Stimulated activated CD8-positive, alpha-beta memory T cell treated with anti-CD3 and anti-CD28 coated beads, Interleukin-15, amount 100 ng/mL, for 4 hours (primary cell): ENCODE data around the gene DGKB.

Experiments
- DNase-seq, 2 donors: peaks; one replicate each; pipeline ENCODE4 v3.0.0-alpha.2; 2020; ENCODE audit warnings: low read depth in 2 of 2

Gene DGKB

GRCh38 chr7:14902589-14903067 lies at the start of gene DGKB:
Gene DGKB, minus strand, starts transcription at chr7:14902751.
- DNase-seq, result no peak

- DNase-seq, result no peak
These were observed 47.5 kb upstream of the DGKB start for GRCh38 chr7:14950013-14950412.

DNA sequence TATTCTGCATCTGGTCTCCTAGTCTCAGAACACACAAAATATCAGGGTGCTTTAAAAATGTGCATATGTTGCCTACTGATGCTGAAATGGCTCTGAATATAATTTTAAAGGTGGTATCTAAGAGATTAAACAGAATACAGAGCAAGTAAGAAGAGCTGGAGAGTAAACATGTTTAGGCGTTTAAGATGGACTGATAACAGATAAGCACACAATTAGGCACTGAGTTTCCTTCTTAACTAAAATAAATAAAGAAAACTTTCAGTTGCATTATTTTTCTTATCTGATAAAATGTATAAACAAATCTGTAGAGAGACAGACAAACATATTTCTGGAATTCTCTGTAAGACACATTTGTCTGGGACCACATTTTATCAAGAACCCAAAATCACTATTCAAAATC lies 35.6 kb upstream of the DGKB start:
- no peak for DNase-seq

GRCh38 chr7:14937581-14937980 lies 35.0 kb upstream of the DGKB start:
- DNase-seq, result no peak

DNA sequence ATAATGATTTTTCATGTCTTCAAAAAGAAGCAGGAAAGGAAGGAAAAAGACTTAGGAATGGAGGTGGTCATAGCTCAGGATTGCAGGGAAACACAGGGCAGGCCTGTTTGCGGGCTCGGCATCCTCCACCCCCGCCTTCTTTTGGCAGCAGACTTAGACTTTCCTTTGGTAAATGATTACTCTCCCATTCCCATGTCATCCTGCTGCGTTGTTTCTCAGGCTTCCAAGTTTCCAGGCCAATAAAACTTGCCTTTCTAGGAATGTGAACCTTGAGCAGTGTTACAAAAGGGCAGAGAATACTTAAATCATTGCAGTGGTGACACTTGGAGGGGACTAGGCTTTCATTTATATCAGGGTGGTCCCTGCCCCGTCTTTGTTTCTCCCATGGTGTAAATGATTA lies 34.0 kb upstream of the DGKB start:
- DNase-seq, result no peak

DNA sequence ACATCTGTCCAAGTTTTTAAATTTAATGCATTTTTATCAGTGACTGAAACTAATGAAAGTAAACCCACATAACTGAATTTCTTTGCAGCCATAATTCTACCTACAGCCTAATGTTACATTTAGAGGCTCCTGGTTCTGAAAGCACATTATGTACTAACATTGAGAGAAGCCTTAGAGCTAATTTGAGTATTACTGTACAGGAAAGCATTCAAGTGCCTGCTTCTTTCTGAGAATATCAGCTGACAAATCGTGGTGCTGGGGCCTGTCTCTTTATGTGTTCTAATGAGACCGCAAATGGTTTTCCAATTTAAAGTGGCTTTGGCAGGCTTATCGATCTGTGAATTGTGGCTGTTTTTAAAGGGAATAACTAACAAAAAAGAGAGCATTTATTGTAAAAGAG lies 32.3 kb upstream of the DGKB start:
- DNase-seq, result no peak

GRCh38 chr7:14931511-14932215 lies 29.1 kb upstream of the DGKB start:
- DNase-seq, result no peak

DNA sequence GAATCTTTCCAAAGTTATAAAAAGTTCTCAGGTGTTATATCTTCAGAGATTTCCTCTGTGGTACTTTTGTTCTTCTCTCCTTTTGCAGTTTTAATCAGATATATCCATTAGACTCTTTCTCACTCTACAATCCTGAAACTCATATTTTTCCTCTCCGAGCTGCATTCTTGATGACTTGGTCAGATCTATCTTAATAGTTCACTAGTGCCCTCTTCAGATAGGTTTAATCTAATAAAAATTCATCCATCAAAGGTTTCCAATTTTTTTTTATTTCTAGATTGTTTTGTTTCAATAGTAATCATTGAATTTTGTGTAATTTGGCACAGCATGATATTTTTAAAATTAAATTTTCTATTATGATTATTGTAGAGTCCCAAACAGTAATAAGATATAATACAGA lies 21.8 kb upstream of the DGKB start:
- no peak for DNase-seq

- no peak for DNase-seq
These were observed 8.5 kb upstream of the DGKB start for GRCh38 chr7:14911077-14911476.

- DNase-seq, result no peak
These were observed 6.1 kb upstream of the DGKB start for GRCh38 chr7:14908697-14909096.

- no peak for DNase-seq
These were observed 3.2 kb upstream of the DGKB start for GRCh38 chr7:14905764-14906163.

DNA sequence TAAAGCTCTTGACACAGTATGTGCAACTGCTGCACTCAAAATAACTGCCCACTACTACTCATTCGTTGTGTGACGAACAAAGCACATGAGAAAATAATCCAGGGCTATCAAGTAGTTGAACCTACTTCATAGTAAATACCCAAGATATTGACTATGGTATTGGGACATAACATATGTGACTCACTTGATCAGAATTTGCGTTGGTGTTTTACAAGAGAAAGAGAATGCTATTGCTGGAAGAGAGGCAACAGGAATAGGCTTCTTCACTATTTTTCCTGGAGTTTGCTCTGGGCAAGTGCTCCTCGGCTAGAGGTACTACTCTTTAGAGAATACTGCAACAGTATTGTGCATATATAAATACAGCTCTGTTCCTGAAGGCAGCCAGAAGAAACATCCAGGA lies 2.5 kb downstream of the DGKB start:
- DNase-seq, result no peak

DNA sequence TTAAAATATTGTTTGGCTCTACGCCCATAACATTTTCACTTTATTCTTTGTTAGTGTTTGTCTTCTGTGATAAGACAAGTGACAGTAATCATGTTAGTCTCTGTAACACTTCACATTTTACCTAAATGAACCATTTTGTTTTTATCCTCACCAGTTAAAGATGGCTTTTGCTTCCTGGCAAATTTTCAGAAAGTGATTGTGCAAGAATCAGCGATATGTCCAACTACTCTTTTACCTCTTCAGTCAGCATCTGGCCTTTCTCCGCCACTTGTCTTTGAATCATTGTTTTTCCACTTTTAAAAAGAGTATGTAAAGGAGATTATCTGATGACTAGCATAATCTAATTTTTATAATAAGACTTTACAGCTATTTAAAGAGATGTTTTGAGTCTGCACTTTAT lies 3.5 kb downstream of the DGKB start:
- no peak for DNase-seq

GRCh38 chr7:14896461-14896860 lies 6.1 kb downstream of the DGKB start:
- DNase-seq, result no peak

- no peak for DNase-seq
These were observed 7.7 kb downstream of the DGKB start for GRCh38 chr7:14894826-14895225.

GRCh38 chr7:14892961-14893360 lies 9.6 kb downstream of the DGKB start:
- no peak for DNase-seq

- DNase-seq, result no peak
These were observed 11.3 kb downstream of the DGKB start for GRCh38 chr7:14891289-14891688.

GRCh38 chr7:14888962-14889361 lies 13.6 kb downstream of the DGKB start:
- DNase-seq, result no peak

- no peak for DNase-seq
These were observed 16.0 kb downstream of the DGKB start for GRCh38 chr7:14886533-14886932.

GRCh38 chr7:14875941-14876587 lies 26.5 kb downstream of the DGKB start:
- no peak for DNase-seq

GRCh38 chr7:14871880-14872279 lies 30.7 kb downstream of the DGKB start:
- DNase-seq, result no peak

GRCh38 chr7:14870394-14870793 lies 32.2 kb downstream of the DGKB start:
- no peak for DNase-seq

DNA sequence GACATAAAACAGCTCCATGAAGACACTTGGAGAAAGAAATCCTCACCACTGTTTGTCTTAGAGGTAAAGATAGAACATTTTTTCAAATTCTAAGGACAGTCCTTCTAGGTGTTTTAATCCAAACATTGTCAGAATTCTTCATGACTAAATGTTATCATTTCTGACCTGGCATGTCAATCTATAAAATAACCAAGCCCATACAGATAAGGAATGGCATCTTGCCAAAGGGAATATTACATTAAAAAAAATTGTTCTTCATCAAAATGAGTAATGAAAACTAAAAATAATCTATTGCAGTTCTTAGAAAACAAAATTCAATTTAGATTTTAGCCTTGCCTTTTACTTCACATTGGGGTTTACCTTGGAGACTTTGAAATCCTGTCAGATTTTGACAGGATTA lies 33.6 kb downstream of the DGKB start:
- DNase-seq, result no peak

DNA sequence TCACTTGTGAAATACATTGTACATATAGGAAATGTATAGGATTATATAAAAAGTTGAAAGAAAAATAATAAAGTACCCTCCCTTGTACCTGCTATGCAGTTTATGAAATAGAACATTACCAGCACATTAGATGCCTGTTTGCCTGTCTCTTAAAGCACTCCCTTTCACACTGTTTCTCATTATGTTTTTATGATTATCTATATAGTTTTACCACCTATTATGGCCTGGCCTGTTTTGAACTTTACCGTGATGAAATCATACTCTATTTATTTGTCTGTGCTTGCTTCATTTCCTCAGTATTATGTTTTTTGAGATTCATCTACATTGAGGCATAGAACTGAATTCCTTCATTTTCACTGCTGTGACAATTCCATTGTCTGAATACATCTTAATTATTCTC lies 41.1 kb downstream of the DGKB start:
- no peak for DNase-seq
